Astrocyte (in vitro differentiated cells and primary cell): Measurements from ENCODE around the gene TM7SF2. TPM values are rescaled to one million over a fixed set of nuclear protein-coding genes. Genes with fewer than 3 reads are reported as not detected.

Experiments
- DNase-seq: peaks from one replicate; pipeline ENCODE4 v3.0.0-alpha.2; 2010; ENCODE audit warnings: low read depth
- FAIRE-seq: peaks from 2 replicates; lab custom pipeline; 2011; peaks lifted over from hg19 to GRCh38; lab: Jason Lieb, UNC
- H2AFZ ChIP-seq: 2 replicates; pipeline ENCODE4 v1.6.0; 2012; ENCODE audit warnings: low read depth, low read length, inconsistent platforms
- H3K27ac ChIP-seq: 2 replicates; pipeline ENCODE4 v1.5.1; 2011; ENCODE audit warnings: low read depth, low read length, inconsistent platforms
- H3K27me3 ChIP-seq: 2 replicates; pipeline ENCODE4 v1.6.0; 2011; ENCODE audit warnings: low read length, inconsistent platforms; ENCODE audit not compliant: insufficient read depth
- H3K36me3 ChIP-seq: 2 replicates; pipeline ENCODE4 v1.5.1; 2011; ENCODE audit warnings: low read length, inconsistent platforms; ENCODE audit not compliant: insufficient read depth
- H3K4me1 ChIP-seq: 2 replicates; pipeline ENCODE4 v1.5.1; 2011; ENCODE audit warnings: low read length, inconsistent platforms; ENCODE audit not compliant: insufficient read depth
- H3K4me2 ChIP-seq: 2 replicates; pipeline ENCODE4 v1.6.0; 2012; ENCODE audit warnings: low read length, inconsistent platforms
- H3K4me3 ChIP-seq: 2 replicates; pipeline ENCODE4 v1.5.1; 2011; ENCODE audit warnings: low read depth, mild to moderate bottlenecking, low read length, inconsistent platforms; ENCODE audit not compliant: insufficient read depth
- H3K79me2 ChIP-seq: 2 replicates; pipeline ENCODE4 v1.6.0; 2012; ENCODE audit warnings: mild to moderate bottlenecking, low read length, inconsistent platforms; ENCODE audit not compliant: insufficient read depth
- H3K9ac ChIP-seq: 2 replicates; pipeline ENCODE4 v1.6.0; 2012; ENCODE audit warnings: mild to moderate bottlenecking, low read length, inconsistent platforms
- H3K9me3 ChIP-seq: 2 replicates; pipeline ENCODE4 v1.5.1; 2012; ENCODE audit warnings: low read depth, mild to moderate bottlenecking, low read length, inconsistent platforms; ENCODE audit not compliant: insufficient read depth
- H4K20me1 ChIP-seq: 2 replicates; pipeline ENCODE4 v1.6.0; 2012; ENCODE audit warnings: low read length, inconsistent platforms; ENCODE audit not compliant: insufficient read depth
- H3K27ac Mint-ChIP-seq: one replicate; pipeline ENCODE4 v1.8.0; 2021; ENCODE audit warnings: mild to moderate bottlenecking, mixed read lengths; ENCODE audit not compliant: unreplicated experiment
- H3K27me3 Mint-ChIP-seq: one replicate; pipeline ENCODE4 v1.8.0; 2021; ENCODE audit warnings: low read depth, mixed read lengths; ENCODE audit not compliant: unreplicated experiment
- H3K36me3 Mint-ChIP-seq: one replicate; pipeline ENCODE4 v1.8.0; 2021; ENCODE audit warnings: low read depth, mixed read lengths; ENCODE audit not compliant: unreplicated experiment
- H3K4me1 Mint-ChIP-seq: one replicate; pipeline ENCODE4 v1.8.0; 2021; ENCODE audit warnings: low read depth, mixed read lengths; ENCODE audit not compliant: unreplicated experiment
- H3K4me3 Mint-ChIP-seq: one replicate; pipeline ENCODE4 v1.8.0; 2021; ENCODE audit warnings: mild to moderate bottlenecking, moderate library complexity, mixed read lengths; ENCODE audit not compliant: unreplicated experiment
- H3K9me3 Mint-ChIP-seq: one replicate; pipeline ENCODE4 v1.8.0; 2021; ENCODE audit warnings: mild to moderate bottlenecking, mixed read lengths; ENCODE audit not compliant: unreplicated experiment
- CTCF ChIP-seq: IDR thresholded peaks from 2 replicates; pipeline ENCODE4 v1.5.1; 2011; ENCODE audit warnings: low read depth, mild to moderate bottlenecking, inconsistent platforms, low read length, moderate library complexity; ENCODE audit not compliant: insufficient read depth
- EZH2 ChIP-seq: IDR thresholded peaks from 2 replicates; pipeline ENCODE4 v1.6.1; 2012; ENCODE audit warnings: mild to moderate bottlenecking, low read length, inconsistent platforms; ENCODE audit not compliant: insufficient read depth
- total RNA-seq: library from RNA; stranded (reverse); gene quantifications from 2 replicates; pipeline ENCODE4 v1.2.1, GENCODE V29; 2021

Gene TM7SF2
- total RNA-seq, 1 donor from 2014 or later = 23.9 TPM

- peak within 1 kb of the TSS; percentile 97 for H3K4me2 ChIP-seq
- no peaks in the 10 kb centered on the region for H3K27me3 ChIP-seq
- H2AFZ ChIP-seq = peak within 1 kb of the TSS; percentile 80
- TF ChIP-seq EZH2 = no peak
- no peak for FAIRE-seq
- H3K27ac Mint-ChIP-seq = peak within 1 kb of the TSS; percentile 99
- peak within 1 kb of the TSS; percentile 82 for H3K27ac ChIP-seq
- H3K36me3 ChIP-seq = peaks cover 24% of the 10 kb centered on the region
- peaks cover 38% of the 10 kb centered on the region for H4K20me1 ChIP-seq
- no peaks in the 10 kb centered on the region for H3K27me3 Mint-ChIP-seq
- peaks cover 58% of the 10 kb centered on the region for H3K79me2 ChIP-seq
- peak within 1 kb of the TSS; percentile 95 for H3K4me3 ChIP-seq
- H3K4me1 ChIP-seq = peaks cover 13% of the 10 kb centered on the region
- H3K9me3 Mint-ChIP-seq = no peaks in the 10 kb centered on the region
- peak within 1 kb of the TSS; percentile 98 for H3K9ac ChIP-seq
- H3K9me3 ChIP-seq = no peaks in the 10 kb centered on the region
- DNase-seq = peak; percentile 92
- H3K36me3 Mint-ChIP-seq = peaks cover 18% of the 10 kb centered on the region
- H3K4me1 Mint-ChIP-seq = peaks cover 12% of the 10 kb centered on the region
- peak within 1 kb of the TSS; percentile 100 for H3K4me3 Mint-ChIP-seq
These were observed 10.4 kb downstream of the TM7SF2 start, which contains the start of the genes FAU and MRPL49 for GRCh38 chr11:65121865-65122696. Gene FAU (minus strand): TSS chr11:65122134. CDS start chr11:65121813, 321 bp downstream. Gene MRPL49 (plus strand): TSS chr11:65122321. CDS start chr11:65122347, 26 bp downstream.

GRCh38 chr11:65124480-65125196, 13.0 kb downstream of the TM7SF2 start:
- TF ChIP-seq CTCF = no peak
- TF ChIP-seq EZH2 = no peak
- no peaks in the 10 kb centered on the region for H3K27me3 ChIP-seq
- no peak for DNase-seq
- peaks cover 39% of the 10 kb centered on the region for H3K36me3 ChIP-seq
- peaks cover 10% of the 10 kb centered on the region for H3K4me1 Mint-ChIP-seq
- H3K36me3 Mint-ChIP-seq = peaks cover 16% of the 10 kb centered on the region
- no peak overlapping the region for H3K4me3 ChIP-seq
- H3K27me3 Mint-ChIP-seq = no peaks in the 10 kb centered on the region
- H3K4me1 ChIP-seq = peaks cover 12% of the 10 kb centered on the region
- H3K9me3 ChIP-seq = no peaks in the 10 kb centered on the region
- H3K4me3 Mint-ChIP-seq = peak overlapping the region; percentile 66
- no peak overlapping the region for H2AFZ ChIP-seq
- H3K9me3 Mint-ChIP-seq = no peaks in the 10 kb centered on the region
- peaks cover 50% of the 10 kb centered on the region for H4K20me1 ChIP-seq
- H3K9ac ChIP-seq = no peak overlapping the region
- no peak overlapping the region for H3K4me2 ChIP-seq
- H3K27ac ChIP-seq = no peak overlapping the region
- no peak for FAIRE-seq
- H3K79me2 ChIP-seq = peaks cover 55% of the 10 kb centered on the region
- no peak overlapping the region for H3K27ac Mint-ChIP-seq

- Mint-ChIP-seq H3K27ac (no peak overlapping the region), H3K36me3 (peaks cover 16% of the 10 kb centered on the region), H3K27me3 (no peaks in the 10 kb centered on the region), H3K4me3 (no peak overlapping the region), H3K4me1 (peaks cover 10% of the 10 kb centered on the region), H3K9me3 (no peaks in the 10 kb centered on the region)
- H3K79me2 ChIP-seq = peaks cover 47% of the 10 kb centered on the region
- H3K4me1 ChIP-seq = peaks cover 12% of the 10 kb centered on the region
- DNase-seq = no peak
- no peaks in the 10 kb centered on the region for H3K9me3 ChIP-seq
- no peak overlapping the region for H3K4me3 ChIP-seq
- peaks cover 36% of the 10 kb centered on the region for H3K36me3 ChIP-seq
- no peaks in the 10 kb centered on the region for H3K27me3 ChIP-seq
- no peak overlapping the region for H2AFZ ChIP-seq
- no peak for FAIRE-seq
- H3K27ac ChIP-seq = no peak overlapping the region
- H3K9ac ChIP-seq = no peak overlapping the region
- H3K4me2 ChIP-seq = no peak overlapping the region
- peaks cover 53% of the 10 kb centered on the region for H4K20me1 ChIP-seq
- no peak for TF ChIP-seq CTCF
- TF ChIP-seq EZH2 = no peak
These were observed 13.8 kb downstream of the TM7SF2 start for GRCh38 chr11:65125197-65126056.
